Neuronal stem cell (in vitro differentiated cells): ENCODE data around the gene PGD.

Experiments used
- DNase-seq: peaks from one replicate; pipeline ENCODE4 v3.0.0-alpha.2; 2013; ENCODE audit warnings: low spot score
- H2AFZ ChIP-seq: one replicate; pipeline ENCODE4 v1.6.1; 2013; ENCODE audit warnings: mild to moderate bottlenecking, low read length, inconsistent platforms
- H2AK5ac ChIP-seq: 2 replicates; pipeline ENCODE4 v1.6.1; 2013; ENCODE audit warnings: low read depth, mild to moderate bottlenecking, inconsistent platforms, low read length, moderate library complexity, mixed read lengths
- H2BK120ac ChIP-seq: 2 replicates; pipeline ENCODE4 v1.6.1; 2013; ENCODE audit warnings: low read depth, mild to moderate bottlenecking, inconsistent platforms, low read length, moderate library complexity, mixed read lengths
- H2BK12ac ChIP-seq: one replicate; pipeline ENCODE4 v1.6.1; 2013; ENCODE audit warnings: low read length, inconsistent platforms
- H2BK15ac ChIP-seq: 2 replicates; pipeline ENCODE4 v1.6.1; 2013; ENCODE audit warnings: mild to moderate bottlenecking, low read length, inconsistent platforms, mixed read lengths
- H2BK5ac ChIP-seq: one replicate; pipeline ENCODE4 v1.6.1; 2013; ENCODE audit warnings: inconsistent platforms, mild to moderate bottlenecking, low read length, moderate library complexity
- H3K14ac ChIP-seq: one replicate; pipeline ENCODE4 v1.6.1; 2013; ENCODE audit warnings: low read length, inconsistent platforms
- H3K18ac ChIP-seq: 2 replicates; pipeline ENCODE4 v1.6.1; 2013; ENCODE audit warnings: low read length, inconsistent platforms
- H3K23ac ChIP-seq: 2 replicates; pipeline ENCODE4 v1.6.1; 2013; ENCODE audit warnings: low read depth, mild to moderate bottlenecking, mixed read lengths, low read length, inconsistent platforms; ENCODE audit not compliant: poor library complexity
- H3K27ac ChIP-seq: replicated peaks from 3 replicates; pipeline ENCODE4 v1.5.1; 2013; ENCODE audit warnings: low read length, inconsistent platforms
- H3K27me3 ChIP-seq, 3 experiments: 2 replicates each; pipeline ENCODE4 v1.6.1; 2013; ENCODE audit warnings: low read length in 3 of 3, mild to moderate bottlenecking in 2 of 3, inconsistent platforms in 1 of 3, low read depth in 1 of 3, mixed read lengths in 1 of 3, moderate library complexity in 1 of 3; ENCODE audit not compliant: control insufficient read depth in 3 of 3, insufficient read depth in 3 of 3
- H3K36me3 ChIP-seq, 2 donors: replicated peaks in 1 of 2; 2 replicates each; pipeline ENCODE4 v1.6.1; 2013; ENCODE audit warnings: low read length in 2 of 2; ENCODE audit not compliant: control insufficient read depth in 2 of 2, insufficient read depth in 2 of 2
- H3K4ac ChIP-seq: 2 replicates; pipeline ENCODE4 v1.6.1; 2013; ENCODE audit warnings: inconsistent platforms, mild to moderate bottlenecking, low read length, moderate library complexity
- H3K4me1 ChIP-seq, 2 donors: 1 replicate in 1 of 2; 2 replicates in 1 of 2; pipeline ENCODE4 v1.6.1; 2013; ENCODE audit warnings: low read length in 2 of 2, low read depth in 1 of 2; ENCODE audit not compliant: control insufficient read depth in 2 of 2, insufficient read depth in 1 of 2
- H3K4me2 ChIP-seq: one replicate; pipeline ENCODE4 v1.6.1; 2013; ENCODE audit warnings: mild to moderate bottlenecking, low read length, inconsistent platforms; ENCODE audit not compliant: insufficient read depth, poor library complexity, severe bottlenecking
- H3K4me3 ChIP-seq, 2 donors: 2 replicates each; pipeline ENCODE4 v1.5.1; 2013; ENCODE audit warnings: low read length in 2 of 2, mild to moderate bottlenecking in 2 of 2, inconsistent platforms in 1 of 2, moderate library complexity in 1 of 2
- H3K79me1 ChIP-seq: one replicate; pipeline ENCODE4 v1.6.1; 2013; ENCODE audit warnings: low read depth, mild to moderate bottlenecking, inconsistent platforms, low read length, moderate library complexity
- H3K9ac ChIP-seq: one replicate; pipeline ENCODE4 v1.6.1; 2013; ENCODE audit warnings: mild to moderate bottlenecking, low read depth, low read length, inconsistent platforms; ENCODE audit not compliant: poor library complexity
- H3K9me3 ChIP-seq, 2 donors: replicated peaks in 1 of 2; 2 replicates each; pipeline versions ENCODE3 to v1.6.1; 2013; ENCODE audit warnings: low read length in 2 of 2, mild to moderate bottlenecking in 2 of 2, inconsistent platforms in 1 of 2, low read depth in 1 of 2, mixed read lengths in 1 of 2, moderate library complexity in 1 of 2; ENCODE audit not compliant: control insufficient read depth in 2 of 2, insufficient read depth in 1 of 2
- H4K8ac ChIP-seq: one replicate; pipeline ENCODE4 v1.6.1; 2013; ENCODE audit warnings: low read depth, mild to moderate bottlenecking, inconsistent platforms, low read length, moderate library complexity
- H4K91ac ChIP-seq: one replicate; pipeline ENCODE4 v1.6.1; 2013; ENCODE audit warnings: low read length, low read depth, mild to moderate bottlenecking, inconsistent platforms; ENCODE audit not compliant: poor library complexity
- WGBS, 2 donors: extraction: QIAGEN DNeasy Blood & Tissue Kit; methylation state at CpG; one replicate each; pipeline ENCODE4 v1.1.7; 2013; ENCODE audit warnings: missing lambda C conversion rate in 2 of 2, mixed read lengths in 1 of 2; ENCODE audit not compliant: insufficient read length in 2 of 2, insufficient replicate concordance in 1 of 2; ENCODE audit errors: extremely low coverage in 2 of 2; 5-methylcytosine and 5-hydroxymethylcytosine counted together

Gene PGD

DNA sequence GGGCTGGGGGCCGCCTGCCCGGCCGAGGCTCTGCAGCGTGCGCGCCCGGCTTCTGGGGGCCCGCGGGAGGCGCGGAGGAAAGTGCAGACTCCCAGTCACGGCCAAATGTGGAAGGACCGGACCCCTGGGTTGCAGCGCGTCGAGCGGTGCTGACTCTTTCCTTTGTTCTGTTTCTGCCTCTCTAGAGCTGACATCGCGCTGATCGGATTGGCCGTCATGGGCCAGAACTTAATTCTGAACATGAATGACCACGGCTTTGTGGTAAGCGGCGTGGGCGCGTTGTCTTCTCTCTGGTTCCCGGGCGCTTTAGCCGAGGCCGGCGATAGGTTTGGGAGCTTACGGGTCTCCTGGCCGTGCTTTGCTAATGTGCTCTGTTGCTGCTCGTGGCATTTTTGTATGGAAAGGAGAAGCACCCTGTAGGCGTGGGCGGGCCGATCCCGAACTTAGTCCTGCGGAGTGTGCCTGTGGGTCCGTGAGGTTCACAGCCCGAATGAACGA, 629 bp downstream of the PGD start:
- Histone ChIP-seq H4K91ac (no peak overlapping the region), H2BK12ac (peak overlapping the region; percentile 30), H3K79me1 (peaks cover 5% of the 10 kb centered on the region), H3K27ac (peak overlapping the region; percentile 98), H3K9me3 (peaks cover 0 to 6% of the 10 kb centered on the region in 2 donors), H2AK5ac (peak overlapping the region; percentile 63), H3K23ac (peak overlapping the region; percentile 100), H3K27me3 (no peaks in the 10 kb centered on the region), H2BK15ac (no peak overlapping the region), H2BK120ac (no peak overlapping the region), H3K9ac (peak overlapping the region; percentile 98), H4K8ac (no peak overlapping the region), H3K4ac (no peak overlapping the region), H3K4me2 (peak overlapping the region; percentile 76), H2BK5ac (peak overlapping the region; percentile 95), H3K4me3 (peak overlapping the region; percentile 73 to 95), H3K4me1 (peaks cover 2 to 6% of the 10 kb centered on the region in 2 donors), H3K18ac (peak overlapping the region; percentile 98), H2AFZ (peak overlapping the region; percentile 89), H3K36me3 (peaks cover 16 to 44% of the 10 kb centered on the region in 2 donors), H3K14ac (peak overlapping the region; percentile 67)
- DNase-seq = no peak
- WGBS, 2 donors = no CpG with 5 or more reads among the region's 42 CpGs

DNA sequence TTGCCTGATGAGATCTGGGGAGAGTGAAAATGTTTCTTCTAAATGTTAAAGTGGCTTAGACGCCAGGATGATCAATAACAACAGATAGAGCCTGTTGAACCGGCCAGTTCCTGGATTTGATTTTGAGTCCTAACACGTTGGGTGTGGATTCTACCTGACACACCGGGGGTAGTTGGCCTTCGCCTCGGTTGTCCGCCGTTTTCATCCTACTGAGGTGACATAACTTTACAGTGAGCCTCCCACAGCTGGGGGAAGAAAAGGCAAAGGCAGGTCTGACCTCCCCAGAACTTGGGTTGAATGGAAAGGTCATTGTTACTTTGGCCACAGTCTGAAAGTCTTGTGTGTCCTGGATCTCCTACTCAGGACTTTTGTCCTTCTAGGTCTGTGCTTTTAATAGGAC, 1.1 kb downstream of the PGD start:
- Histone ChIP-seq H2BK12ac (no peak overlapping the region), H2AFZ (no peak overlapping the region), H3K27me3 (no peaks in the 10 kb centered on the region), H3K18ac (no peak overlapping the region), H3K23ac (no peak overlapping the region), H4K8ac (no peak overlapping the region), H2AK5ac (no peak overlapping the region), H2BK15ac (no peak overlapping the region), H3K14ac (no peak overlapping the region), H3K4me2 (peak overlapping the region; percentile 76), H3K4me3 (peak overlapping the region; percentile 73 to 95), H2BK5ac (no peak overlapping the region), H3K4ac (no peak overlapping the region), H4K91ac (no peak overlapping the region), H3K79me1 (peaks cover 5% of the 10 kb centered on the region), H2BK120ac (no peak overlapping the region), H3K36me3 (peaks cover 20 to 49% of the 10 kb centered on the region in 2 donors), H3K4me1 (peaks cover 2 to 6% of the 10 kb centered on the region in 2 donors), H3K9ac (no peak overlapping the region), H3K9me3 (peaks cover 0 to 4% of the 10 kb centered on the region in 2 donors), H3K27ac (no peak overlapping the region)
- DNase-seq = no peak
- WGBS, 2 donors = no CpG with 5 or more reads among the region's 8 CpGs

- Histone ChIP-seq H4K91ac (no peak overlapping the region), H3K4me3 (no peak overlapping the region), H3K4me1 (peaks cover 2 to 6% of the 10 kb centered on the region in 2 donors), H3K4ac (no peak overlapping the region), H3K27me3 (no peaks in the 10 kb centered on the region), H3K79me1 (peaks cover 5% of the 10 kb centered on the region), H2BK120ac (no peak overlapping the region), H3K36me3 (peaks cover 27 to 61% of the 10 kb centered on the region in 2 donors), H2BK5ac (no peak overlapping the region), H3K18ac (no peak overlapping the region), H4K8ac (no peak overlapping the region), H3K4me2 (no peak overlapping the region), H3K9me3 (no peaks in the 10 kb centered on the region), H3K27ac (no peak overlapping the region), H3K14ac (no peak overlapping the region), H2BK15ac (no peak overlapping the region), H2AK5ac (no peak overlapping the region), H2BK12ac (no peak overlapping the region), H3K9ac (no peak overlapping the region), H2AFZ (no peak overlapping the region), H3K23ac (no peak overlapping the region)
- DNase-seq = no peak
- WGBS, 2 donors = no CpG with 5 or more reads among the region's 1 CpG
Measured at GRCh38 chr1:10401281-10401680, 2.4 kb downstream of the PGD start.

- H2AK5ac ChIP-seq = no peak overlapping the region
- H3K18ac ChIP-seq = no peak overlapping the region
- H2AFZ ChIP-seq = no peak overlapping the region
- H4K91ac ChIP-seq = no peak overlapping the region
- H3K4me2 ChIP-seq = no peak overlapping the region
- peaks cover 5% of the 10 kb centered on the region for H3K79me1 ChIP-seq
- H2BK12ac ChIP-seq = no peak overlapping the region
- no peak overlapping the region for H3K9ac ChIP-seq
- no peak overlapping the region for H4K8ac ChIP-seq
- H3K4ac ChIP-seq = no peak overlapping the region
- H3K4me3 ChIP-seq = no peak overlapping the region
- H3K27ac ChIP-seq = no peak overlapping the region
- H2BK15ac ChIP-seq = no peak overlapping the region
- H2BK5ac ChIP-seq = no peak overlapping the region
- H3K36me3 ChIP-seq = peaks cover 41 to 77% of the 10 kb centered on the region in 2 donors
- peaks cover 2 to 6% of the 10 kb centered on the region in 2 donors for H3K4me1 ChIP-seq
- no peak for DNase-seq
- H3K14ac ChIP-seq = no peak overlapping the region
- H3K23ac ChIP-seq = no peak overlapping the region
- no peak overlapping the region for H2BK120ac ChIP-seq
- H3K9me3 ChIP-seq = no peaks in the 10 kb centered on the region
- no peaks in the 10 kb centered on the region for H3K27me3 ChIP-seq
- no CpG with 5 or more reads among the region's 9 CpGs for WGBS, 2 donors
Measured at GRCh38 chr1:10402729-10403274, 3.9 kb downstream of the PGD start.
